HL-60 (cell line): ENCODE measurements around the gene IFNL1.

Experiments used
- DNase-seq, 2 experiments: peaks; one replicate each; pipeline ENCODE4 v3.0.0-alpha.2; 2010 to 2020; ENCODE audit warnings: low read depth in 1 of 2, low spot score in 1 of 2
- H3K27ac ChIP-seq: fragments of 250-450 bp; sonication (Bioruptor Pico); replicated peaks from 2 replicates; pipeline ENCODE4 v1.5.1; 2020; ENCODE audit warnings: mild to moderate bottlenecking, moderate library complexity
- H3K27me3 ChIP-seq: fragments of 250-450 bp; sonication (Bioruptor Pico); 2 replicates; pipeline ENCODE4 v1.5.1; 2021; ENCODE audit warnings: mild to moderate bottlenecking, moderate library complexity; ENCODE audit not compliant: insufficient read depth, poor library complexity, severe bottlenecking
- H3K4me3 ChIP-seq: replicated peaks from 2 replicates; pipeline ENCODE4 v1.5.1; 2011; ENCODE audit warnings: mild to moderate bottlenecking, control low read depth, low read length; ENCODE audit not compliant: insufficient read depth
- GABPA ChIP-seq: IDR thresholded peaks from 2 replicates; pipeline ENCODE4 v1.6.1; 2012; ENCODE audit warnings: low read depth
- POLR2AphosphoS5 ChIP-seq: IDR thresholded peaks from 2 replicates; pipeline ENCODE4 v1.6.1; 2012; ENCODE audit warnings: low read depth
- SPI1 ChIP-seq: IDR thresholded peaks from 2 replicates; pipeline ENCODE4 v1.6.1; 2012; ENCODE audit warnings: low read depth, mild to moderate bottlenecking, borderline replicate concordance
- TF ChIP-seq, protein P1 (sequence below): IDR thresholded peaks from 2 replicates; pipeline ENCODE4 v1.6.1; 2012; ENCODE audit warnings: low read depth; ENCODE audit not compliant: insufficient replicate concordance
- TF ChIP-seq, protein P2 (sequence below): IDR thresholded peaks from one replicate; pipeline ENCODE4 v1.5.1; 2011; ENCODE audit warnings: low read length, control low read depth, inconsistent platforms; ENCODE audit not compliant: insufficient read depth

The IFNL1 gene

DNA sequence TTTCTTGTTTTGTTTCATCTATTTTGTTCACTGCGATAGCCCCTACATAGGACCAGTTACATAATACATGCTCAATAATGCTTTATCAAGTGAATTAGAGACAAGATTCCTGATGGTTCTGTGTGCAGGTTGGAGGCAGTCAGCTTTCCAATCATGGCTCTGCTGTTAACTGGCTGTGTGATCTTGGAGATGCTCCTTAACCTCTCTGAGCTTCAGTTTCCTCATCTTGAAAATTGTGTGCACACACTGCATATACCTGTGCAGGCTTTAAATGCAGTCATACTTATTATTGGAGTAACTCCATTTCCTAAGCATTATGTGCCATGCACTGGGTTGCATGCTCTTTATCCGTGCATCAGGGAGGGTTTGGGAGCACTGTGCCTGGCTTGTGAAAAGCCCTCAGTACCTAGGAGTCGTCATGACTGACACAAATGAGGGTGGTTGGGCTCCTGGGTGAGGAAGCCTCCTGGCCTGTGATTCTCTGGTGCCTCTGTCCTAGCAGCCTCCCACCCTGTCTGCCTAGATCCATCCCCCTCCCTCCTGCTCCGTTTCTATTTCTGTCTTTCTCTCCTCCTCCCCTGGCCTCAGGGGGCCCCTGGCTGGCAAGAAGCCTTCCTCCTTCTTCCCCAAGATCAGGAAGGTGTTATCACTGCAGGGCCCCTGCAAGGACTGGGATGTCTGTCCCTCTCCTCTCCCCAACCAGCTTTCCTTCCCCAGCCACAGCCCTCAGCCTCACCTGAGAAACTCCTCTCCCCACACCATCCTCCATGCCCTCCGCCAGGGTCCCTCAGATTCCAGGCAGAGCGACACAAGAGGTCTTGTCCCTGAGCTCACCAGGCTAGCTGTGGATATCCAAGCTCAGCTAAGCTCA, 8.7 kb downstream of the IFNL1 start:
- Histone ChIP-seq H3K27ac (no peak overlapping the region), H3K4me3 (no peak overlapping the region), H3K27me3 (no peaks in the 10 kb centered on the region)
- DNase-seq, result no peak
- TF ChIP-seq, protein P1, sequence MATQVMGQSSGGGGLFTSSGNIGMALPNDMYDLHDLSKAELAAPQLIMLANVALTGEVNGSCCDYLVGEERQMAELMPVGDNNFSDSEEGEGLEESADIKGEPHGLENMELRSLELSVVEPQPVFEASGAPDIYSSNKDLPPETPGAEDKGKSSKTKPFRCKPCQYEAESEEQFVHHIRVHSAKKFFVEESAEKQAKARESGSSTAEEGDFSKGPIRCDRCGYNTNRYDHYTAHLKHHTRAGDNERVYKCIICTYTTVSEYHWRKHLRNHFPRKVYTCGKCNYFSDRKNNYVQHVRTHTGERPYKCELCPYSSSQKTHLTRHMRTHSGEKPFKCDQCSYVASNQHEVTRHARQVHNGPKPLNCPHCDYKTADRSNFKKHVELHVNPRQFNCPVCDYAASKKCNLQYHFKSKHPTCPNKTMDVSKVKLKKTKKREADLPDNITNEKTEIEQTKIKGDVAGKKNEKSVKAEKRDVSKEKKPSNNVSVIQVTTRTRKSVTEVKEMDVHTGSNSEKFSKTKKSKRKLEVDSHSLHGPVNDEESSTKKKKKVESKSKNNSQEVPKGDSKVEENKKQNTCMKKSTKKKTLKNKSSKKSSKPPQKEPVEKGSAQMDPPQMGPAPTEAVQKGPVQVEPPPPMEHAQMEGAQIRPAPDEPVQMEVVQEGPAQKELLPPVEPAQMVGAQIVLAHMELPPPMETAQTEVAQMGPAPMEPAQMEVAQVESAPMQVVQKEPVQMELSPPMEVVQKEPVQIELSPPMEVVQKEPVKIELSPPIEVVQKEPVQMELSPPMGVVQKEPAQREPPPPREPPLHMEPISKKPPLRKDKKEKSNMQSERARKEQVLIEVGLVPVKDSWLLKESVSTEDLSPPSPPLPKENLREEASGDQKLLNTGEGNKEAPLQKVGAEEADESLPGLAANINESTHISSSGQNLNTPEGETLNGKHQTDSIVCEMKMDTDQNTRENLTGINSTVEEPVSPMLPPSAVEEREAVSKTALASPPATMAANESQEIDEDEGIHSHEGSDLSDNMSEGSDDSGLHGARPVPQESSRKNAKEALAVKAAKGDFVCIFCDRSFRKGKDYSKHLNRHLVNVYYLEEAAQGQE, result no peak
- TF ChIP-seq, protein P2, sequence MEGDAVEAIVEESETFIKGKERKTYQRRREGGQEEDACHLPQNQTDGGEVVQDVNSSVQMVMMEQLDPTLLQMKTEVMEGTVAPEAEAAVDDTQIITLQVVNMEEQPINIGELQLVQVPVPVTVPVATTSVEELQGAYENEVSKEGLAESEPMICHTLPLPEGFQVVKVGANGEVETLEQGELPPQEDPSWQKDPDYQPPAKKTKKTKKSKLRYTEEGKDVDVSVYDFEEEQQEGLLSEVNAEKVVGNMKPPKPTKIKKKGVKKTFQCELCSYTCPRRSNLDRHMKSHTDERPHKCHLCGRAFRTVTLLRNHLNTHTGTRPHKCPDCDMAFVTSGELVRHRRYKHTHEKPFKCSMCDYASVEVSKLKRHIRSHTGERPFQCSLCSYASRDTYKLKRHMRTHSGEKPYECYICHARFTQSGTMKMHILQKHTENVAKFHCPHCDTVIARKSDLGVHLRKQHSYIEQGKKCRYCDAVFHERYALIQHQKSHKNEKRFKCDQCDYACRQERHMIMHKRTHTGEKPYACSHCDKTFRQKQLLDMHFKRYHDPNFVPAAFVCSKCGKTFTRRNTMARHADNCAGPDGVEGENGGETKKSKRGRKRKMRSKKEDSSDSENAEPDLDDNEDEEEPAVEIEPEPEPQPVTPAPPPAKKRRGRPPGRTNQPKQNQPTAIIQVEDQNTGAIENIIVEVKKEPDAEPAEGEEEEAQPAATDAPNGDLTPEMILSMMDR, result no peak
- no peak for TF ChIP-seq SPI1
- TF ChIP-seq GABPA, result no peak
- TF ChIP-seq POLR2AphosphoS5, result no peak

DNA sequence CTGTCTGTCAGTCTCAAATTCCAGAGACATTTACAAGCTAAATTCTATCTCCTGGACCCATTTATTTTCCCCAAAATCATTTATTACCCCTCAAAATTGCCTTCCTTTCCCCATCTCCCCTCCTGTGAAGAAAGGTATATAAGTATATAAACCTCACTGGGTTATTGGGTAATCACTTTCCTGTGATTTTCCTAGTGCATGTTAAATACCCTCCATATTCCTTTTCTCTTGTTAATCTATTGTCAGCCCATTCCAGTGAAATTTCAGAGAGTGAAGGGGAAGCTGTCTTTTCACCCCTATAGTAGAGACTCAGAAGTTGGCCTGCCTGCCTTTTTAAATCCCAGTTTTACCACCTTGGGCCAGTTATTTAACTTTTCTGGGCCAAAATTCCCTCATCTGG, 9.9 kb downstream of the IFNL1 start:
- DNase-seq, result no peak
- no peak overlapping the region for H3K27ac ChIP-seq
- no peaks in the 10 kb centered on the region for H3K27me3 ChIP-seq
- no peak overlapping the region for H3K4me3 ChIP-seq
- no peak for TF ChIP-seq POLR2AphosphoS5

DNA sequence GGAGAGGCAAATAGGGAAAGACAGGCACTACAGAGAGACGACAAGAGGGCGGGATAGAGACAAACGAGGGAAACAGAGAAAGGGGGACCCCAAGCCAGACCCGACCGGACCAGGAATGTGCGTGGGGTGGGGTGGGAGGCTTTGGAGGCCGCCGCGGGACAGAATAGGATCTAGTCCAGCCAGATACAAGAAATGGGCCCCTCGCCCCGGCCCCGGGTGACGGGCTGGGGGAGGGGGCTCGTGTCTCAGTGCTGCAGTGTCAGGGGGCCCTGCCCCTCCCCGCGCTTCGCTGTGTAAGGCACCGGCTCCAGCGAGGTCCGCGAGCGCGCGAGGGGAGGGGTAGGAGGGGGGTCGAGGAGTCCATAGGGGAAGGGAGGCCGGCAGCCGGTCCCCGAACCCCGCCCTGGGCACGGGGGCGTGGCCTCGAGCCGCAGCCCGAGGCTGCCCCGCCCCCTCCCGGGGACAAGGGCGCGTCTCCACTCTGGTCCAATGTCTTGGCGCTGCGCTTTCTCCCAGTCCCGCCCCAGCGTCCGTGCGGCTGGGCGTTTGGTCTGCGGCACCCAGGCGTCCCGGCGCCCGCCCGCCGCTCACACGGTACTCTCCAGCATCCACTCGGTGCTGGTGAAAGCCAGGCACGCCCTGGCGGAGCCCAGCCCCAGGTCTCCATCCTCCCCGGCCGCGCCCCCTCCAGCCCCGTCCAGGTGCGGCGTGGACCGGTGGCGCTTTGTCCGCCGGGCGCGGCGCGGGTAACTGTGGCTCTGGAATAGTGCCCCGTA, 11.0 kb downstream of the IFNL1 start:
- Histone ChIP-seq H3K27ac (no peak overlapping the region), H3K4me3 (no peak overlapping the region), H3K27me3 (no peaks in the 10 kb centered on the region)
- TF ChIP-seq, protein P2, result no peak
- TF ChIP-seq, protein P1, result no peak
- no peak for TF ChIP-seq POLR2AphosphoS5
- no peak for TF ChIP-seq GABPA
- TF ChIP-seq SPI1, result no peak
- no peak for DNase-seq

DNA sequence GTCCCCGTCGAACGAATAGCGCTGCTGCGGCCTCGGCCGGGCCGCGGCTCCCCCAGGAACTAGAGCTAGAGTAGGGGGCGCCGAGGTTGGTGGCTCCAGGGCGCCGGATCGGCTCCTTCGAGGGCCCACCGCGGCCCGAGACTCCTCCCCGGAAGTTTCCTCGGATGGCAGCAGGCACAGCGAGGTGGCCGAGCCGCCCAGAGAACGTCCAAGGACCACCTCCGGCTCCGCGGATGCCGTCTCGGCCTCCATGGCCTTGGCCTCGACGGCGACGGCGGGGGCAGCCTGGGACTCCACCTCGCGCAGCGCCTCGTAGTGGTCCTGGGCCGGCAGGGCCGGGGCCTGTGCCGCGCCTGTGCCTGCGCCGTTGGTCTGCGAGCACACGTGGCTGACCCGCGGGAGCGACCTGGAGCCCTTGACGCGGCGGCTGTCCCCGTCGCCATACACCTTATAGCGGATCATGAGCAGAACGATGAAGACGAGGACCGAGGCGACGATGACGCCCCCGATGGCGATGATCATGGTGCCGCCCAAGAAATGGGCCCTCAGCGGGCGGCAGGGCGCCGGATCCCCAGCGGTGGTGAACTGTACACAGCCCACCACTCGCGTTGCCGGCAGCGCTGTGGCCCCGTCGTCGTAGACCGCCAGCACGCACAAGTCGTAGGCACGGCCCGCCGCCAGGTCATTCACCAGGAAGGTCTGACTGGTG, 11.8 kb downstream of the IFNL1 start:
- no peak for DNase-seq
- TF ChIP-seq, protein P2, result no peak
- TF ChIP-seq GABPA (no peak), POLR2AphosphoS5 (no peak), SPI1 (no peak)
- H3K27ac ChIP-seq, result no peak overlapping the region
- no peaks in the 10 kb centered on the region for H3K27me3 ChIP-seq
- H3K4me3 ChIP-seq, result no peak overlapping the region
